ENCODE measurements around the gene HHATL.

DNA sequence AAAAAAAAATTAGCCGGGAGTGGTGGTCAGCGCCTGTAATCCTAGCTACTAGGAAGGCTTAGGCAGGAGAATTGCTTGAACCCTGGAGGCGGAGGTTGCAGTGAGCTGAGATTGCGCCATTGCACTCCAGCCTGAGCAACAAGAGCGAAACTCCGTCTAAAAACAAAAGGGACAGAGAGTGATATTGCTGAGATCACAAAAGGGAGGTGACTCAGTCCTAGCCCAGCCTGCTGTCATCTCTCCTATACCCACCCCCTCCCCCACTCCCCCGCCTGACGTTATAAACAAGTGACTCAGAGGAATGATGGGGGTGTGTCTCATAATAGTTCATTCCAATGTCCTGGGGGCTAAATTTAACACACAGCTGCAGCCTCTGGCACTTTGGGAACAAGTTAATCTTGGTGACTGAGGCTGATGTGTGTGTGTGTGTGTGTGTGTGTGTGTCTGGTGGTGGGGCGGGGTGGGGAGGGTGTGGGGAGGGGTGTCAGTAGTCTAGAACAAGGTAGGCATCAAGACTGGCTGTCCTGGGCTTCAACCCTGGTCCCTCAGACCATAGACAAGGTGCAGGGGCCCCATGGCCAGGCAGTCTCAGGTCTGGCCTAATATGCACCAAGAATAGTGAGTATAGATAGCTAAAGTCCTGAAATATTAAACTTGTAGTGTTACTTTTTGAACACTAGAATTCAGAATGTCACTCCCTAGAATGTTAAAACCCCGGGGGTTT is 18.6 kb downstream of the HHATL start:
- TF ChIP-seq EZH2 (IDR thresholded peaks at IDR 0.05) (no peak), POLR2AphosphoS5 (IDR thresholded peaks at IDR 0.05; ENCODE audit: borderline replicate concordance, low read depth, low read length) (no peak), FOXP2 (optimal IDR thresholded peaks at IDR 0.05; ENCODE audit: control extremely low read depth, extremely low read length, insufficient read depth) (no peak)
